Kidney (tissue), 14 donors: ENCODE data around the gene SNW1. TPM values are rescaled to one million over a fixed set of nuclear protein-coding genes. Genes with fewer than 3 reads are reported as not detected.

Experiments
- DNase-seq, 5 donors: peaks; one replicate each; pipeline ENCODE4 v3.0.0-alpha.2; 2013 to 2020
- FAIRE-seq: peaks from 2 replicates; lab custom pipeline; 2012; peaks lifted over from hg19 to GRCh38; lab: Jason Lieb, UNC
- H3K27ac ChIP-seq, 2 donors: one replicate each; pipeline ENCODE4 v1.7.0; 2013; ENCODE audit warnings: low read depth in 2 of 2, low read length in 2 of 2, inconsistent platforms in 1 of 2
- H3K27me3 ChIP-seq: one replicate; pipeline ENCODE4 v1.7.1; 2013; ENCODE audit warnings: low read length, inconsistent platforms; ENCODE audit not compliant: control insufficient read depth, insufficient read depth
- H3K36me3 ChIP-seq, 3 donors: one replicate each; pipeline versions ENCODE4 v1.7.0 to v1.7.1; 2013; ENCODE audit warnings: low read length in 3 of 3, control low read depth in 1 of 3, inconsistent platforms in 1 of 3; ENCODE audit not compliant: insufficient read depth in 3 of 3, control insufficient read depth in 2 of 3
- H3K4me1 ChIP-seq, 3 donors: one replicate each; pipeline versions ENCODE4 v1.7.0 to v1.7.1; 2013; ENCODE audit warnings: low read length in 3 of 3, inconsistent platforms in 1 of 3, low read depth in 1 of 3; ENCODE audit not compliant: control insufficient read depth in 2 of 3, insufficient read depth in 2 of 3
- H3K4me3 ChIP-seq, 3 donors: one replicate each; pipeline versions ENCODE4 v1.7.0 to v1.8.1; 2013; ENCODE audit warnings: low read length in 3 of 3, control low read depth in 1 of 3, inconsistent platforms in 1 of 3
- H3K9ac ChIP-seq, 3 donors: one replicate each; pipeline versions ENCODE4 v1.7.0 to v1.7.1; 2013; ENCODE audit warnings: low read length in 3 of 3, control low read depth in 1 of 3, inconsistent platforms in 1 of 3
- H3K9me3 ChIP-seq, 3 donors: one replicate each; pipeline versions ENCODE4 v1.7.0 to v1.7.1; 2013; ENCODE audit warnings: low read length in 3 of 3, control low read depth in 1 of 3, inconsistent platforms in 1 of 3; ENCODE audit not compliant: control insufficient read depth in 2 of 3, insufficient read depth in 1 of 3
- intact Hi-C: fragments of 100-400 bp; cut with DNase I; formaldehyde crosslinking; loops from one replicate; pipeline ENCODE4 v1.11.1; 2022
- polyA plus RNA-seq: library from polyadenylated mRNA; stranded (reverse); fragments of 350-450 nt; fragmentation: Illumina TruSeq; extraction: RNeasy Lipid Tissue Mini Kit (QIAGEN cat#74804); gene quantifications from one replicate; pipeline ENCODE4 v1.2.3, GENCODE V29; 2014; ENCODE audit warnings: low read depth, low replicate concordance; ENCODE audit not compliant: insufficient read depth
- total RNA-seq: library from RNA; stranded (reverse); fragmentation: NEBNext Ultra II Directional; extraction: Animal tissue kit (Norgen Biotek cat#: 25700); gene quantifications from one replicate; pipeline ENCODE4 v1.2.1, GENCODE V29; 2021
- TF ChIP-seq, protein P1 (sequence below): IDR thresholded peaks from 3 replicates; pipeline ENCODE4 v1.5.1; 2012; ENCODE audit warnings: mild to moderate bottlenecking, moderate library complexity, borderline replicate concordance; ENCODE audit not compliant: insufficient read depth; ENCODE audit errors: extremely low read depth
- donor health status: control.
- donor health status: control.
- donor health status: control.
- donor health status: control.
- donor health status: control.
- donor health status: DM: yes; HTN: yes; CAD: no.
- donor health status: Normal renal cell carcinoma (clear cell type).

Gene SNW1
- total and polyA plus RNA-seq, 2 donors from 2014 or later = 37.8 to 63.9 TPM

DNA sequence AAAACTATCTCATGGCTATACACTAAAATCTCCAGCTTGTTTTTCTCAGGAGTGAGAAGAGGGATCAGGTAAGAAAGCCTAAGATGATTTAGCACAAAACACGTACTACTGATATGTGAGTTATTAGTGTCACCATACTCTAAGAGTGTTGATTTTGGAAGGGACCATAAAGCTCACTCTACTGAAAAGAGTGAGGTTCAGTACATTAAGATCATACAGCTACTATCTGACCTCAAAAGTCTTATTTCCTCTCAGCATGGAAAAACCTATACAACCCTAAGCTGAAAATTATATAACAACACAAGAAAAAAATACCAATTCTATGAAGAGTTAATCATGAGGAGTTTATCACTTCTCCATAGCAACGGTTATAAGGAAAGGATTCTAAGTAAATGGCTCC lies 19.5 kb downstream of the SNW1 start:
- no peaks in the 10 kb centered on the region for H3K9me3 ChIP-seq
- FAIRE-seq = no peak
- H3K4me3 ChIP-seq = no peak overlapping the region
- intact Hi-C loops = no loop called here
- H3K9ac ChIP-seq = no peak overlapping the region
- H3K4me1 ChIP-seq = no peaks in the 10 kb centered on the region
- H3K36me3 ChIP-seq = peaks cover 14 to 36% (median 15%) of the 10 kb centered on the region in 3 donors
- H3K27me3 ChIP-seq = no peaks in the 10 kb centered on the region
- no peak for DNase-seq
- H3K27ac ChIP-seq = no peak overlapping the region
- TF ChIP-seq, protein P1, sequence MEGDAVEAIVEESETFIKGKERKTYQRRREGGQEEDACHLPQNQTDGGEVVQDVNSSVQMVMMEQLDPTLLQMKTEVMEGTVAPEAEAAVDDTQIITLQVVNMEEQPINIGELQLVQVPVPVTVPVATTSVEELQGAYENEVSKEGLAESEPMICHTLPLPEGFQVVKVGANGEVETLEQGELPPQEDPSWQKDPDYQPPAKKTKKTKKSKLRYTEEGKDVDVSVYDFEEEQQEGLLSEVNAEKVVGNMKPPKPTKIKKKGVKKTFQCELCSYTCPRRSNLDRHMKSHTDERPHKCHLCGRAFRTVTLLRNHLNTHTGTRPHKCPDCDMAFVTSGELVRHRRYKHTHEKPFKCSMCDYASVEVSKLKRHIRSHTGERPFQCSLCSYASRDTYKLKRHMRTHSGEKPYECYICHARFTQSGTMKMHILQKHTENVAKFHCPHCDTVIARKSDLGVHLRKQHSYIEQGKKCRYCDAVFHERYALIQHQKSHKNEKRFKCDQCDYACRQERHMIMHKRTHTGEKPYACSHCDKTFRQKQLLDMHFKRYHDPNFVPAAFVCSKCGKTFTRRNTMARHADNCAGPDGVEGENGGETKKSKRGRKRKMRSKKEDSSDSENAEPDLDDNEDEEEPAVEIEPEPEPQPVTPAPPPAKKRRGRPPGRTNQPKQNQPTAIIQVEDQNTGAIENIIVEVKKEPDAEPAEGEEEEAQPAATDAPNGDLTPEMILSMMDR = no peak

DNA sequence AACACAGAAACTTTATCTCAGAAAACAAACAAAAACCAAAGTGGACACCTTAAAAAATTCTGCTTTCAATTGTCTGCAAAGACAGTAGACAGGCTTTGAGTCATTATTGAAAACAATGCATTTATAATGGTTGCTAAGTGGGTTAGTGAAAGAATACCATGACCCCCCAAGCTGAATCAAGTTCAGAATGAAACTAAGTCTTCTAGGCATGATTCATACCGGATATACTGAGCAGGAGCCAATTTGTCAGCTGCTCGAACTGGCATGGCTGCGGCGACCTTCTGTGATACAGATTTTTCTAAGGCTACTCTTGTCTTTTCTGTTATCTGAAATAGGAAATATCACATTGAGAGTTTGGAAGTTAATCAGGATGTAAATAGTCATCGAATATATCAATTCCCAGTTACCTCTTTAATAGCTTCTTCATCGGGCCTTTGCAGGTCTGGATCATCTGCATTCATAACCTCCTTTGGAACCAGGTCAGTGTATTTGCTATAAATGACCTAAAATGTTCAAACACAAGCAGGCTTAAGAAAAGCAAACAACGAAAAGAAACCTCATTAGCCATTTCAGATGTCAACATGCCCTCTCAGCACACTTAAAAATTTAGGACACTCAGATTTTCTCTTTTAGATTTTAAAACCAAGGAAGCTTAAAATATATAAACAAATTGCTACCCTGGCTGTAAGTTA lies 22.3 kb downstream of the SNW1 start:
- H3K27ac ChIP-seq = no peak overlapping the region
- TF ChIP-seq, protein P1 = no peak
- H3K4me3 ChIP-seq = no peak overlapping the region
- intact Hi-C loops = no loop called here
- H3K27me3 ChIP-seq = no peaks in the 10 kb centered on the region
- FAIRE-seq = no peak
- no peaks in the 10 kb centered on the region for H3K9me3 ChIP-seq
- peaks cover 9 to 38% (median 27%) of the 10 kb centered on the region in 3 donors for H3K36me3 ChIP-seq
- no peaks in the 10 kb centered on the region for H3K4me1 ChIP-seq
- no peak for DNase-seq
- H3K9ac ChIP-seq = no peak overlapping the region

DNA sequence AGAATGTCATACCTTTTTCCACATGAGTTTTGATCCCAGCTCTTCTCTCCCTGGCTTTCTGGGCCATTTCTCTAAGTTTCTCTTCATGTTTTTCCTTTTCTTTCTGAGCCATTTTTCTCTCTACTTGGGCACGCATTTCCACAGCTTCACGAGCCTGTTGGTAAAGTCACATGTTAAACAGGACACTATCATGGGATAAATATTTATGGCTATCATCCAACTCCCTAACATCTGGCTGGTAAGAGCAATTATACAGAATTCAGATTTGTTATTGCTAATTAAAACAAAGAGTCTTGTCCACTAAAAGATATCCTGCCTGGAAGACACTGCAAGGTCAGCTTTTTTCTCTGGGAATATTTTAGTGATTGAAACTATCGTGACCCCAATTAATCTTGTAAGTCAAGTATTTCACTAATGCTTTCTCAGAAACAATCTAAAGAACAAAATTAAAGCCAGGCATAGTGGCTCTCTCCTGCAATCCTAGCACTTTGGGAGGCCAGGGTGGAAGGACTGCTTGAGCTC lies 29.9 kb downstream of the SNW1 start:
- Histone ChIP-seq H3K36me3 (peaks cover 20 to 60% (median 51%) of the 10 kb centered on the region in 3 donors), H3K4me3 (no peak overlapping the region), H3K9me3 (no peaks in the 10 kb centered on the region), H3K27ac (no peak overlapping the region), H3K4me1 (no peaks in the 10 kb centered on the region), H3K27me3 (no peaks in the 10 kb centered on the region), H3K9ac (no peak overlapping the region)
- DNase-seq (no peak), FAIRE-seq (no peak)
- TF ChIP-seq, protein P1 = no peak
- intact Hi-C loops = no loop called here

DNA sequence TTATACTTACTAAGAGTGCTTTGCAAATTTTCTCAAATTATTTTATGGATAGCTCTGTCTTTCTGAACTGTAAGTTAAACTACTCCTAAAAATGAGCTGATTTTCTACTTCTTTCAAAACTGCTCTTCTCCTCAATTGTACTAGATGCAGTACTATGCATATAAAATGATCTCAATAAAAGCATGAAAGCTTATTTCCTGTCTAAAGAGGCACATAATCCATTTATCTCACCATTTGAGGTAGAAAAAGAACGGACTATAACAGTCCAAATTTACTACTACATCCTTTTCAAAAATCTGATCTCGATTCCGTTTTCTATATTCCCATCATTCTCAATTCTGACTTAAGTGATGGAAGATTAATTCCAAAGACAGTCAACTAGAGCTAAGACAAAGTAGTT lies 38.7 kb downstream of the SNW1 start:
- TF ChIP-seq, protein P1 = no peak
- FAIRE-seq = no peak
- Histone ChIP-seq H3K36me3 (peaks cover 11 to 33% (median 24%) of the 10 kb centered on the region in 3 donors), H3K9me3 (no peaks in the 10 kb centered on the region), H3K4me1 (no peaks in the 10 kb centered on the region), H3K4me3 (no peak overlapping the region), H3K27me3 (no peaks in the 10 kb centered on the region), H3K27ac (no peak overlapping the region), H3K9ac (no peak overlapping the region)
- intact Hi-C loops = no loop called here
- no peak for DNase-seq
